ENCODE data around the gene PDE8B. TPM values are rescaled to one million over a fixed set of nuclear protein-coding genes. Genes with fewer than 3 reads are reported as not detected.

Gene PDE8B
- total RNA-seq, 1 donor from 2014 or later: 0.18 TPM

- peaks cover 9% of the 10 kb centered on the region for H3K4me1 ChIP-seq (ENCODE audit: insufficient read depth, low read length)
- H4K20me1 ChIP-seq (ENCODE audit: insufficient read depth, low read length): no peaks in the 10 kb centered on the region
- no peaks in the 10 kb centered on the region for H3K9me3 ChIP-seq (ENCODE audit: insufficient read depth, low read depth, low read length)
- FAIRE-seq: no peak
- no peak overlapping the region for H3K4me3 ChIP-seq (ENCODE audit: insufficient read depth, low read depth, low read length)
- peak overlapping the region; percentile 45 for H3K4me2 ChIP-seq (ENCODE audit: low read length)
- no peak overlapping the region for H2AFZ ChIP-seq (ENCODE audit: low read depth, low read length)
- Mint-ChIP-seq H3K36me3 (ENCODE audit: low read depth, unreplicated experiment) (peaks cover 2% of the 10 kb centered on the region), H3K9me3 (ENCODE audit: unreplicated experiment) (peaks cover 3% of the 10 kb centered on the region), H3K4me3 (ENCODE audit: unreplicated experiment) (no peak overlapping the region), H3K27ac (ENCODE audit: unreplicated experiment) (no peak overlapping the region), H3K27me3 (ENCODE audit: low read depth, unreplicated experiment) (no peaks in the 10 kb centered on the region), H3K4me1 (ENCODE audit: low read depth, unreplicated experiment) (peaks cover 5% of the 10 kb centered on the region)
- TF ChIP-seq EZH2 (IDR thresholded peaks at IDR 0.05; ENCODE audit: insufficient read depth, low read length) (no peak), CTCF (IDR thresholded peaks at IDR 0.05; ENCODE audit: insufficient read depth, low read depth, low read length) (no peak)
- no peak overlapping the region for H3K9ac ChIP-seq (ENCODE audit: low read length)
- DNase-seq (ENCODE audit: low read depth): peak; percentile 6
- H3K27me3 ChIP-seq (ENCODE audit: insufficient read depth, low read length): no peaks in the 10 kb centered on the region
- no peak overlapping the region for H3K27ac ChIP-seq (ENCODE audit: low read depth, low read length)
- no peaks in the 10 kb centered on the region for H3K79me2 ChIP-seq (ENCODE audit: insufficient read depth, low read length)
- no peaks in the 10 kb centered on the region for H3K36me3 ChIP-seq (ENCODE audit: insufficient read depth, low read length)
Observed at GRCh38 chr5:77418601-77419581, 208.4 kb downstream of the PDE8B start.

- Mint-ChIP-seq H3K27ac (ENCODE audit: unreplicated experiment) (no peak overlapping the region), H3K36me3 (ENCODE audit: low read depth, unreplicated experiment) (peaks cover 7% of the 10 kb centered on the region), H3K4me3 (ENCODE audit: unreplicated experiment) (no peak overlapping the region), H3K9me3 (ENCODE audit: unreplicated experiment) (peaks cover 3% of the 10 kb centered on the region), H3K4me1 (ENCODE audit: low read depth, unreplicated experiment) (peaks cover 5% of the 10 kb centered on the region), H3K27me3 (ENCODE audit: low read depth, unreplicated experiment) (no peaks in the 10 kb centered on the region)
- Histone ChIP-seq H3K9me3 (ENCODE audit: insufficient read depth, low read depth, low read length) (no peaks in the 10 kb centered on the region), H3K4me2 (ENCODE audit: low read length) (no peak overlapping the region), H2AFZ (ENCODE audit: low read depth, low read length) (no peak overlapping the region), H3K27me3 (ENCODE audit: insufficient read depth, low read length) (no peaks in the 10 kb centered on the region), H3K36me3 (ENCODE audit: insufficient read depth, low read length) (peaks cover 2% of the 10 kb centered on the region), H3K27ac (ENCODE audit: low read depth, low read length) (no peak overlapping the region), H3K4me3 (ENCODE audit: insufficient read depth, low read depth, low read length) (no peak overlapping the region), H4K20me1 (ENCODE audit: insufficient read depth, low read length) (no peaks in the 10 kb centered on the region), H3K9ac (ENCODE audit: low read length) (no peak overlapping the region), H3K79me2 (ENCODE audit: insufficient read depth, low read length) (no peaks in the 10 kb centered on the region), H3K4me1 (ENCODE audit: insufficient read depth, low read length) (peaks cover 9% of the 10 kb centered on the region)
- no peak for TF ChIP-seq EZH2 (IDR thresholded peaks at IDR 0.05; ENCODE audit: insufficient read depth, low read length)
- no peak for TF ChIP-seq CTCF (IDR thresholded peaks at IDR 0.05; ENCODE audit: insufficient read depth, low read depth, low read length)
- DNase-seq (ENCODE audit: low read depth) (no peak), FAIRE-seq (no peak)
Observed at GRCh38 chr5:77419644-77420582, 209.4 kb downstream of the PDE8B start.
